DND-41 (cell line): ENCODE results near the gene CERK.
"Not testable (repeated sequence)": the region's sequence is repeated elsewhere in the genome, so short reads cannot be mapped to it uniquely, and the experiment has no call there.

ENCODE experiments used
- ATAC-seq: fragments of 200-7000 bp; cut with Tn5 transposase; 3 replicates; pipeline ENCODE4 v1.9.1; 2021; ENCODE audit warnings: low read depth; ENCODE audit not compliant: insufficient read depth
- DNase-seq: peaks from one replicate; pipeline ENCODE4 v3.0.0-alpha.2; 2020
- H2AFZ ChIP-seq: 2 replicates; pipeline ENCODE4 v1.6.0; 2012; ENCODE audit warnings: low read depth, low read length
- H3K27ac ChIP-seq: 2 replicates; pipeline ENCODE4 v1.5.1; 2012; ENCODE audit warnings: low read length, inconsistent platforms
- H3K27me3 ChIP-seq: fragments of 200-600 bp; sonication (generic); 2 replicates; pipeline ENCODE4 v1.6.0; 2012; ENCODE audit warnings: low read length, mild to moderate bottlenecking, inconsistent platforms; ENCODE audit not compliant: insufficient read depth, poor library complexity
- H3K36me3 ChIP-seq: 2 replicates; pipeline ENCODE4 v1.5.1; 2012; ENCODE audit warnings: low read length, inconsistent platforms; ENCODE audit not compliant: insufficient read depth
- H3K4me1 ChIP-seq: 2 replicates; pipeline ENCODE4 v1.5.1; 2012; ENCODE audit warnings: mild to moderate bottlenecking, low read length; ENCODE audit not compliant: insufficient read depth
- H3K4me2 ChIP-seq: 2 replicates; pipeline ENCODE4 v1.6.0; 2012; ENCODE audit warnings: mild to moderate bottlenecking, moderate library complexity, low read length, inconsistent platforms; ENCODE audit not compliant: insufficient read depth
- H3K4me3 ChIP-seq, 2 experiments: fragments of 200-600 bp in 1 of 2; shearing (Covaris generic) in 1 of 2; 2 replicates each; pipeline ENCODE4 v1.5.1; 2012 to 2016; ENCODE audit warnings: inconsistent platforms in 2 of 2, low read length in 2 of 2, mild to moderate bottlenecking in 2 of 2, low read depth in 1 of 2, moderate library complexity in 1 of 2
- H3K79me2 ChIP-seq: 2 replicates; pipeline ENCODE4 v1.6.0; 2012; ENCODE audit warnings: low read length, inconsistent platforms; ENCODE audit not compliant: insufficient read depth
- H3K9ac ChIP-seq: 2 replicates; pipeline ENCODE4 v1.6.0; 2012; ENCODE audit warnings: low read depth, mild to moderate bottlenecking, inconsistent platforms, low read length, moderate library complexity
- H3K9me3 ChIP-seq: 2 replicates; pipeline ENCODE4 v1.5.1; 2012; ENCODE audit warnings: low read length, moderate library complexity, mild to moderate bottlenecking, inconsistent platforms; ENCODE audit not compliant: insufficient read depth, severe bottlenecking
- H4K20me1 ChIP-seq: 2 replicates; pipeline ENCODE4 v1.6.0; 2012; ENCODE audit warnings: low read length; ENCODE audit not compliant: insufficient read depth
- CTCF ChIP-seq: IDR thresholded peaks from 2 replicates; pipeline ENCODE4 v1.5.1; 2012; ENCODE audit warnings: borderline replicate concordance, low read length, moderate library complexity, mild to moderate bottlenecking; ENCODE audit not compliant: poor library complexity, severe bottlenecking; ENCODE audit errors: extremely low read depth
- EZH2 ChIP-seq: IDR thresholded peaks from 3 replicates; pipeline ENCODE4 v1.6.1; 2012; ENCODE audit warnings: borderline replicate concordance, low read depth, mild to moderate bottlenecking, moderate library complexity, low read length, inconsistent platforms; ENCODE audit not compliant: severe bottlenecking

Gene CERK

GRCh38 chr22:46650078-46650810 lies 87.8 kb downstream of the CERK start:
- Histone ChIP-seq H3K4me3 (no peak overlapping the region), H3K9me3 (no peaks in the 10 kb centered on the region), H3K9ac (no peak overlapping the region), H3K36me3 (peaks cover 92% of the 10 kb centered on the region), H3K27me3 (no peaks in the 10 kb centered on the region), H3K4me1 (no peaks in the 10 kb centered on the region), H4K20me1 (peaks cover 97% of the 10 kb centered on the region), H3K79me2 (peaks cover 98% of the 10 kb centered on the region), H3K4me2 (no peak overlapping the region), H2AFZ (no peak overlapping the region), H3K27ac (peak overlapping the region; percentile 35; the same call in 1 of the 2 replicates)
- no peak for TF ChIP-seq EZH2
- TF ChIP-seq CTCF: no peak
- DNase-seq: no peak
- ATAC-seq: no peak

GRCh38 chr22:46649141-46650077 lies 88.6 kb downstream of the CERK start:
- Histone ChIP-seq H3K9ac (no peak overlapping the region), H3K4me2 (no peak overlapping the region), H3K27me3 (no peaks in the 10 kb centered on the region)

GRCh38 chr22:46648225-46648820 lies 89.7 kb downstream of the CERK start:
- ATAC-seq, H3K4me1 ChIP-seq, DNase-seq, H3K27ac ChIP-seq, H3K9me3 ChIP-seq, H2AFZ ChIP-seq, H3K4me2 ChIP-seq, H3K27me3 ChIP-seq, H3K9ac ChIP-seq, H3K4me3 ChIP-seq: not testable (repeated sequence)
- Histone ChIP-seq H3K36me3 (peaks cover 93% of the 10 kb centered on the region), H3K79me2 (peaks cover 99% of the 10 kb centered on the region), H4K20me1 (peaks cover 96% of the 10 kb centered on the region)

More at GRCh38 chr22:46649141-46650077, 88.6 kb downstream of the CERK start:
- Histone ChIP-seq H3K4me1 (no peaks in the 10 kb centered on the region), H4K20me1 (peaks cover 96% of the 10 kb centered on the region), H3K4me3 (no peak overlapping the region), H3K9me3 (no peaks in the 10 kb centered on the region), H2AFZ (no peak overlapping the region), H3K27ac (peak overlapping the region; percentile 35), H3K36me3 (peaks cover 92% of the 10 kb centered on the region), H3K79me2 (peaks cover 98% of the 10 kb centered on the region)
- DNase-seq (no peak), ATAC-seq (no peak)
- TF ChIP-seq EZH2 (no peak), CTCF (no peak)
